ENCODE data around the gene NPHP4.
A peak's percentile ranks its signal among the peaks of the same experiment; 100 is the strongest.

NPHP4 gene

GRCh38 chr1:6002714-6003501 lies 10.7 kb upstream of the NPHP4 start:
- no peak for DNase-seq

- no peak for DNase-seq
These were observed 9.9 kb upstream of the NPHP4 start for GRCh38 chr1:6001992-6002576.

- no peak for DNase-seq
These were observed 8.4 kb upstream of the NPHP4 start for GRCh38 chr1:6000444-6001288.

- DNase-seq = no peak
These were observed 7.7 kb upstream of the NPHP4 start for GRCh38 chr1:5999711-6000443.

GRCh38 chr1:5998906-5999301 lies 6.7 kb upstream of the NPHP4 start:
- DNase-seq = no peak

GRCh38 chr1:5998051-5998905 lies 6.1 kb upstream of the NPHP4 start:
- no peak for DNase-seq

- no peak for DNase-seq
These were observed 5.1 kb upstream of the NPHP4 start for GRCh38 chr1:5997316-5997715.

GRCh38 chr1:5996641-5997270 lies 4.5 kb upstream of the NPHP4 start:
- DNase-seq = no peak

- no peak for DNase-seq
These were observed 3.8 kb upstream of the NPHP4 start for GRCh38 chr1:5995871-5996630.

GRCh38 chr1:5994713-5995621 lies 2.7 kb upstream of the NPHP4 start:
- DNase-seq = peak; percentile 44

GRCh38 chr1:5993556-5994491 lies 1.6 kb upstream of the NPHP4 start:
- DNase-seq = no peak

- DNase-seq = no peak
These were observed 760 bp upstream of the NPHP4 start for GRCh38 chr1:5992814-5993555.

GRCh38 chr1:5991381-5992025 lies 722 bp downstream of the NPHP4 start:
- peak; percentile 44 for DNase-seq

- DNase-seq = no peak
These were observed 1.3 kb downstream of the NPHP4 start for GRCh38 chr1:5990913-5991312.

GRCh38 chr1:5989731-5990271 lies 2.4 kb downstream of the NPHP4 start:
- DNase-seq = no peak

GRCh38 chr1:5989286-5989605 lies 3.0 kb downstream of the NPHP4 start:
- no peak for DNase-seq

All from stimulated activated naive CD4-positive, alpha-beta T cell treated with Interleukin-2 at 50 U/mL for 16 hours (primary cell).